ENCODE results near the gene TRABD.

Gene TRABD

DNA sequence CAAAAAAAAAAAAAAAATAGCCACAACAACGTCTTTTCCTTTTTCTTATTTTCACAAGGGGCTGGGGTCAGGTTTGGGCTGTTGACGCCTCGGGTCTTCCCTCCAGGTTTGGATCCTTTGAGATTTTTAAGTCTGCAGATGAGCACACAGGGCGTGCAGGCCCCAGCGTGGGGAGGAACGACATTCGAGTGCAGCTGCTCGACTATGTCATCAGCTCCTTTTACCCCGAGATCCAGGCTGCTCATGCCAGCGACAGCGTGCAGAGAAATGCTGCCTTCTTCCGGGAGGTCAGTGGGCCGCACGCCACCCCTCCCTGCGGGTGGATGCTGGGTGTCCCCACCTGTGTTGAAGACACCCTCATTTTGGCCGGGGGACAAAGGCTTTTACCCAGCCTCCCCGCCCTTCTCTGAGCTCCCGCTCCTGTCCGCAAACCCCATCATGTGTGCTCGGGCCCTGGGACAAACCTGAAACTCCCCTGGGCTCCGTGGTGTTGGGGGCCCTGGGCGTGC lies 22.8 kb downstream of the TRABD start:
- Histone ChIP-seq H3K36me3 (ENCODE audit: insufficient read depth, low read length) (peaks cover 77% of the 10 kb centered on the region), H3K4me1 (ENCODE audit: insufficient read depth, low read length, severe bottlenecking) (peaks cover 30% of the 10 kb centered on the region), H3K27ac (ENCODE audit: low read depth, low read length, poor library complexity, severe bottlenecking) (peak overlapping the region; percentile 71), H3K4me3 (ENCODE audit: low read depth, low read length, poor library complexity, severe bottlenecking) (no peak overlapping the region), H3K4me2 (ENCODE audit: low read length) (no peak overlapping the region), H3K9ac (ENCODE audit: low read length) (no peak overlapping the region), H3K79me2 (ENCODE audit: insufficient read depth, low read length) (peaks cover 12% of the 10 kb centered on the region), H3K9me2 (ENCODE audit: low read depth, low read length) (no peaks in the 10 kb centered on the region), H2AFZ (ENCODE audit: low read length) (no peak overlapping the region), H3K9me3 (ENCODE audit: low read length) (no peaks in the 10 kb centered on the region), H3F3A (ENCODE audit: insufficient read depth, low read length) (no peaks in the 10 kb centered on the region), H4K20me1 (ENCODE audit: insufficient read depth, low read length) (no peaks in the 10 kb centered on the region), H3K27me3 (ENCODE audit: insufficient read depth, low read length) (no peaks in the 10 kb centered on the region)
- TF ChIP-seq EZH2 (IDR thresholded peaks at IDR 0.05; ENCODE audit: borderline replicate concordance, low read length), result no peak
- TF ChIP-seq, protein P1, sequence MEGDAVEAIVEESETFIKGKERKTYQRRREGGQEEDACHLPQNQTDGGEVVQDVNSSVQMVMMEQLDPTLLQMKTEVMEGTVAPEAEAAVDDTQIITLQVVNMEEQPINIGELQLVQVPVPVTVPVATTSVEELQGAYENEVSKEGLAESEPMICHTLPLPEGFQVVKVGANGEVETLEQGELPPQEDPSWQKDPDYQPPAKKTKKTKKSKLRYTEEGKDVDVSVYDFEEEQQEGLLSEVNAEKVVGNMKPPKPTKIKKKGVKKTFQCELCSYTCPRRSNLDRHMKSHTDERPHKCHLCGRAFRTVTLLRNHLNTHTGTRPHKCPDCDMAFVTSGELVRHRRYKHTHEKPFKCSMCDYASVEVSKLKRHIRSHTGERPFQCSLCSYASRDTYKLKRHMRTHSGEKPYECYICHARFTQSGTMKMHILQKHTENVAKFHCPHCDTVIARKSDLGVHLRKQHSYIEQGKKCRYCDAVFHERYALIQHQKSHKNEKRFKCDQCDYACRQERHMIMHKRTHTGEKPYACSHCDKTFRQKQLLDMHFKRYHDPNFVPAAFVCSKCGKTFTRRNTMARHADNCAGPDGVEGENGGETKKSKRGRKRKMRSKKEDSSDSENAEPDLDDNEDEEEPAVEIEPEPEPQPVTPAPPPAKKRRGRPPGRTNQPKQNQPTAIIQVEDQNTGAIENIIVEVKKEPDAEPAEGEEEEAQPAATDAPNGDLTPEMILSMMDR (IDR thresholded peaks at IDR 0.05; ENCODE audit: low read length), result no peak

DNA sequence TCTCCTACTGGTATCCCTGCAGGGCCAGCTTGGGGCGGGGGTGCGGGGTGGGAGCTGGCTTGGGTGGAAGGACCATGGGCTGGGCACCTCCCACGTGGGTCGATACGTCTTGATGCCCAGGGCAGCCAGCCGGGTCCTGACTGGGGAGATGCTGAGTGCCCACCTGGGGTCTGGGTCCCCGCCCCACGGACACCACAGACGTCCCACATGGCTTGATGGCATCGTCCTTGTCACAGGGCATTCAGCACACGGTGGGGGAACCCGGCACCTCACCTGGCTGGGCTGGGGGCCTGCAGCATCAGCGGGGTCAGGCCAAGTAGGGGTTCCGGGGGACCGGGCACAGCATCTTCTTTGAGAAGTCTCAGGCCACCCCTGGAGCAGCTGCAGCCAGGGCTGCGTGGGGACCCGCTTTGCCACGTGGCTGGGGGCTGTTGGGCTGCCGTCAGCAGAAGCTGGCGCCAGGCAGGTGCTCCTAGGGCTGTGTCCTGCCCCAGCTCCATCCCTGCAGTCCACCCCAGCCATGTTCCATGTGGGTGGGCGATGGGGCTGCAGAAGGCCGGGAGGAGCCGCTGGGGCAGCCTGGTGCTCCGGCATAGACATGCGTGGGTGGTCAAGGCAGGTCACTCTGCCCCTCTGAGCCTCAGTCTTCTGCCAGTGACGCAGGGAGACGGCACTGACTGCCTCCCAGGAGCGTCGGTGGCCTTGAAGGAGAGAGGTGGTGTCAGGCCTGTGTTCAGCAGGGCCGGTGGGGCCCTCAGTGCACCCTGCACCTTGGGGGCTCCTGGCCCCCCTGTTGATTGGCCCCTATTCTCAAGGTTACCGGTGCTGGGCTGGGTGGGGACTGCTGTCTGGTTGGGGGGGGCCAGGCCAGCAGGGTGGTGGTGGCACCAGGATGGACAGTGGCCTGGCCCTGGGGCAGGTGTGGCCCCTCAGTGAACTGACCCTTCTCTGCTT lies 23.5 kb downstream of the TRABD start:
- no peak overlapping the region for H3K9ac ChIP-seq (ENCODE audit: low read length)
- TF ChIP-seq, protein P1 (IDR thresholded peaks at IDR 0.05; ENCODE audit: low read length), result no peak
- TF ChIP-seq EZH2 (IDR thresholded peaks at IDR 0.05; ENCODE audit: borderline replicate concordance, low read length), result no peak
- H3K4me1 ChIP-seq (ENCODE audit: insufficient read depth, low read length, severe bottlenecking), result peaks cover 30% of the 10 kb centered on the region
- H3K36me3 ChIP-seq (ENCODE audit: insufficient read depth, low read length), result peaks cover 78% of the 10 kb centered on the region
- no peak overlapping the region for H2AFZ ChIP-seq (ENCODE audit: low read length)
- no peaks in the 10 kb centered on the region for H3F3A ChIP-seq (ENCODE audit: insufficient read depth, low read length)
- peaks cover 7% of the 10 kb centered on the region for H3K79me2 ChIP-seq (ENCODE audit: insufficient read depth, low read length)
- no peaks in the 10 kb centered on the region for H3K9me2 ChIP-seq (ENCODE audit: low read depth, low read length)
- no peak overlapping the region for H3K4me3 ChIP-seq (ENCODE audit: low read depth, low read length, poor library complexity, severe bottlenecking)
- no peaks in the 10 kb centered on the region for H3K27me3 ChIP-seq (ENCODE audit: insufficient read depth, low read length)
- H3K4me2 ChIP-seq (ENCODE audit: low read length), result 0 out of 2 replicates have a peak overlapping the region, but pooled peaks have one; percentile 17
- H3K27ac ChIP-seq (ENCODE audit: low read depth, low read length, poor library complexity, severe bottlenecking), result peak overlapping the region; percentile 71
- H3K9me3 ChIP-seq (ENCODE audit: low read length), result no peaks in the 10 kb centered on the region
- no peaks in the 10 kb centered on the region for H4K20me1 ChIP-seq (ENCODE audit: insufficient read depth, low read length)

DNA sequence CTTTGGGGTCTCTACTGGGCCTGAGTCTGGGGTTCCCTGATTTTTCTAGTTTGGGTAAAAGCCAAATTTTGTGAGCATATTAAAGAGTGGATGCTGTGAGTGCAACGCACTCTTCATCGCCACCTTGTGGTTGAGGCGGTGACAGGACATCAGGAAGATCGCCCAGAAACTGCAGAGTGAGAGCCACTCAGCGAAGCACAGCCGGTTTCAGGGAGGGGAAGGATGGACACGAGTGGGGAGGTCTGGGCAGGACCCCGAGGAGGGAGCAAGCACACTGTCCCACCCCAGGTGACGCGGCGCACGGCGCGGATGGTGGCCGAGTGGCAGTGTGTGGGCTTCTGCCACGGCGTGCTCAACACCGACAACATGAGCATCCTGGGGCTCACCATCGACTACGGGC lies 24.2 kb downstream of the TRABD start:
- no peak overlapping the region for H3K9ac ChIP-seq (ENCODE audit: low read length)
- H3K4me2 ChIP-seq (ENCODE audit: low read length), result no peak overlapping the region
- no peak overlapping the region for H3K4me3 ChIP-seq (ENCODE audit: low read depth, low read length, poor library complexity, severe bottlenecking)
- H2AFZ ChIP-seq (ENCODE audit: low read length), result no peak overlapping the region
- peaks cover 79% of the 10 kb centered on the region for H3K36me3 ChIP-seq (ENCODE audit: insufficient read depth, low read length)
- no peaks in the 10 kb centered on the region for H3F3A ChIP-seq (ENCODE audit: insufficient read depth, low read length)
- peaks cover 24% of the 10 kb centered on the region for H3K4me1 ChIP-seq (ENCODE audit: insufficient read depth, low read length, severe bottlenecking)
- TF ChIP-seq, protein P1 (IDR thresholded peaks at IDR 0.05; ENCODE audit: low read length), result peak; percentile 94
- TF ChIP-seq EZH2 (IDR thresholded peaks at IDR 0.05; ENCODE audit: borderline replicate concordance, low read length), result no peak
- no peaks in the 10 kb centered on the region for H3K27me3 ChIP-seq (ENCODE audit: insufficient read depth, low read length)
- H3K27ac ChIP-seq (ENCODE audit: low read depth, low read length, poor library complexity, severe bottlenecking), result no peak overlapping the region
- H3K9me3 ChIP-seq (ENCODE audit: low read length), result no peaks in the 10 kb centered on the region
- H3K79me2 ChIP-seq (ENCODE audit: insufficient read depth, low read length), result peaks cover 7% of the 10 kb centered on the region
- H3K9me2 ChIP-seq (ENCODE audit: low read depth, low read length), result no peaks in the 10 kb centered on the region
- no peaks in the 10 kb centered on the region for H4K20me1 ChIP-seq (ENCODE audit: insufficient read depth, low read length)
